ENCODE results near the gene SYVN1. TPM values are rescaled to one million over a fixed set of nuclear protein-coding genes. Genes with fewer than 3 reads are reported as not detected.

Gene SYVN1
- total and polyA plus RNA-seq, 4 donors, result 19.9 to 210 (median 56.6) TPM

DNA sequence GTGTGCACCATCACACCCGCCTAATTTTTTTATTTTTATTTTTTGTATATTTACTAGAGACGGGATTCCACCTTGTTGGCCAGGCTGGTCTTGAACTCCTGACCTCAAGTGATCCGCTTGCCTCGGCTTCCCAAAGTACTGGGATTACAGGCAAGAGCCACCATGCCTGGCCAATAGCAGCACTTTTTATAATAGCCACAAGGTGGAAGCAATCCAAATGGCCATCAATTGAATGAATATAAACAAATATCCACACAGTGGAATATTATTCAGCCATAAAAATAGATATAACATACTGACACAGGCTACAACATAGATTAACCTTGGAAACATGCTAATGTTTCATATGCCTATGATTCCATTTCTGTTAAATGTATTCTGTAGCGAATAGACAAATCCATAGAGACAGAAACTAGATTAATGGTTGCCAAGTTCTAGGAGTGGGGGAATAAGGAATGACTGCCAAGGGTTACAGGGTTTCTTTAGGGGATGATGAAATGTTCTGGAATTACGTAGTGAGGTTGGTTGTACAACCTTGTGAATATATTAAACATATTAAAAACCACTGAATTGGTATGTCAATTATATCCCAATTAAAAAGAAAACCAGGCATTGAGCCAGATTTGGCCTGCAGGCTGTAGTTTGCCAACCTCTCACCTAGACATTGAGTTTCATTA is 33.5 kb downstream of the SYVN1 start:
- Histone ChIP-seq H3K27ac (ENCODE audit: low read depth in 1 of 2, low read length in 2 of 2) (peak overlapping the region in 1 of 2 donors; percentile 14), H3K27me3 (ENCODE audit: control insufficient read depth in 4 of 4, insufficient read depth in 4 of 4, low read length in 3 of 4) (no peaks in the 10 kb centered on the region), H3K9ac (ENCODE audit: low read depth in 1 of 2, low read length in 2 of 2) (no peak overlapping the region), H3K36me3 (ENCODE audit: control insufficient read depth in 4 of 4, insufficient read depth in 3 of 4, low read depth in 1 of 4, low read length in 3 of 4) (peaks cover 0 to 6% (median 2%) of the 10 kb centered on the region in 4 donors), H3K4me1 (ENCODE audit: control insufficient read depth in 4 of 4, insufficient read depth in 4 of 4, low read length in 3 of 4) (peaks cover 11 to 47% (median 36%) of the 10 kb centered on the region in 4 donors), H3K9me3 (ENCODE audit: control insufficient read depth in 4 of 4, low read length in 3 of 4) (no peaks in the 10 kb centered on the region), H3K4me3 (ENCODE audit: low read depth in 1 of 3, low read length in 3 of 3) (no peak overlapping the region)
- DNase-seq (ENCODE audit: low spot score), result no peak
- TF ChIP-seq SP1 (IDR thresholded peaks at IDR 0.05) (no peak), RXRA (IDR thresholded peaks at IDR 0.05) (peak in 1 of 2 donors; percentile 18)
- WGBS, result 77% methylated on average over 6 of the region's 6 CpGs

- Histone ChIP-seq H3K36me3 (ENCODE audit: control insufficient read depth in 4 of 4, insufficient read depth in 3 of 4, low read depth in 1 of 4, low read length in 3 of 4) (peaks cover 0 to 6% (median 0%) of the 10 kb centered on the region in 4 donors), H3K4me1 (ENCODE audit: control insufficient read depth in 4 of 4, insufficient read depth in 4 of 4, low read length in 3 of 4) (peaks cover 7 to 25% (median 25%) of the 10 kb centered on the region in 4 donors), H3K27me3 (ENCODE audit: control insufficient read depth in 4 of 4, insufficient read depth in 4 of 4, low read length in 3 of 4) (no peaks in the 10 kb centered on the region), H3K9me3 (ENCODE audit: control insufficient read depth in 4 of 4, low read length in 3 of 4) (no peaks in the 10 kb centered on the region), H3K4me3 (ENCODE audit: low read depth in 1 of 3, low read length in 3 of 3) (peak overlapping the region in 2 of 3 donors; percentile 72 to 85), H3K27ac (ENCODE audit: low read depth in 1 of 2, low read length in 2 of 2) (peak overlapping the region; percentile 82 to 88), H3K9ac (ENCODE audit: low read depth in 1 of 2, low read length in 2 of 2) (peak overlapping the region in 1 of 2 donors; percentile 53)
- 32% methylated on average over 8 of the region's 8 CpGs for WGBS
- TF ChIP-seq FOXA2 (IDR thresholded peaks at IDR 0.05) (no peak), FOXA1 (IDR thresholded peaks at IDR 0.05) (no peak)
- no peak for DNase-seq (ENCODE audit: low spot score)
Observed at GRCh38 chr11:65096926-65097325, 37.4 kb downstream of the SYVN1 start.

DNA sequence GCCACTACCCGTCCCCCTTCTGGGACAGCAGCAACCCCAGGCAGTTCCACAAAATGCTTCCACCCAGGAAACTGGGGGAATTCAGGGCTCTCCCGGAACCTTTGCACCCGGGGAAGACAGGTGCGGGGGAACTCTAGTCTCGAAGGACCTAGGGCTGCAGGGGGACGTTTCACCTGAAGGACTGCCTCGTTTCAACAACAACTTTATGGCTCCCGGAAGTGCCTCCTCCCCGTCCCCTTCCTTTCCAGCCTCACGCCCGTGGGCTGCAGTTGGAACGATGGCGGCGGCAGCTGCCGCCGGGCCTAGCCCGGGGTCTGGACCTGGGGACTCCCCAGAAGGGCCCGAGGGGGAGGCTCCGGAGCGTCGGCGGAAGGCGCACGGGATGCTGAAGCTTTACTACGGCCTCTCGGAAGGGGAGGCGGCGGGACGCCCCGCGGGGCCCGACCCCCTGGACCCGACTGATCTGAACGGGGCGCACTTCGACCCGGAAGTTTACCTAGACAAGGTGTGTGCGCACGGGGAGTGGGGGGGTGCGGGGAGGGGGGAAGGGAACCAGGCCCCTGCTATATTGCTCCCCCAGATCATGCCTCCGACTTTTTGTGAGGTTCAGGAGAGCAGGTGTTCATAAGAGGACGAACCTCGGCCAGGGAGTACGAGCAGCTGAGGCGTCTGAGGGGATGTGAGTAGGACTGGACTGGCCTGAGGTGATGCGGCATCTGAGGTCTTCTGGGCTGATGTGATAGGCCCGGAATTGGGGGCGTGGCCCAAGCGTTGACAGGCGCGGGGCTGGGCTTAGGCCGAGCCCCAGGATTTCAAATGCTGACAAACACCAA is 38.1 kb downstream of the SYVN1 start, which contains the start of gene VPS51:
TSS of gene VPS51 (plus strand) at position 241 of the 833 bp plus-strand sequence. CDS start at position 278, 37 bp downstream.
- Histone ChIP-seq H3K27me3 (ENCODE audit: control insufficient read depth in 4 of 4, insufficient read depth in 4 of 4, low read length in 3 of 4) (no peaks in the 10 kb centered on the region), H3K9me3 (ENCODE audit: control insufficient read depth in 4 of 4, low read length in 3 of 4) (no peaks in the 10 kb centered on the region), H3K9ac (ENCODE audit: low read depth in 1 of 2, low read length in 2 of 2) (peak within 1 kb of the TSS; percentile 31 to 55), H3K27ac (ENCODE audit: low read depth in 1 of 2, low read length in 2 of 2) (peak within 1 kb of the TSS; percentile 82 to 88), H3K4me3 (ENCODE audit: low read depth in 1 of 3, low read length in 3 of 3) (peak within 1 kb of the TSS; percentile 72 to 85 (median 80)), H3K4me1 (ENCODE audit: control insufficient read depth in 4 of 4, insufficient read depth in 4 of 4, low read length in 3 of 4) (peaks cover 2 to 18% (median 17%) of the 10 kb centered on the region in 4 donors), H3K36me3 (ENCODE audit: control insufficient read depth in 4 of 4, insufficient read depth in 3 of 4, low read depth in 1 of 4, low read length in 3 of 4) (peaks cover 0 to 6% (median 0%) of the 10 kb centered on the region in 4 donors)
- peak; percentile 94 for DNase-seq (ENCODE audit: low spot score)
- TF ChIP-seq ZBTB33 (IDR thresholded peaks at IDR 0.05), result peak; percentile 79
- peak; percentile 68 to 78 for TF ChIP-seq RXRA (IDR thresholded peaks at IDR 0.05)
- TF ChIP-seq FOXA2 (IDR thresholded peaks at IDR 0.05), result peak; percentile 41
- TF ChIP-seq MAX (IDR thresholded peaks at IDR 0.05), result peak; percentile 78
- TF ChIP-seq HNF4G (IDR thresholded peaks at IDR 0.05), result peak; percentile 51
- peak; percentile 64 for TF ChIP-seq TAF1 (conservative IDR thresholded peaks at IDR 0.05)
- TF ChIP-seq REST (IDR thresholded peaks at IDR 0.05), result peak; percentile 68
- peak in 1 of 2 donors; percentile 34 for TF ChIP-seq RAD21 (IDR thresholded peaks at IDR 0.05)
- TF ChIP-seq EGR1 (IDR thresholded peaks at IDR 0.05; ENCODE audit: low read depth in 2 of 2), result peak; percentile 21 to 31
- peak; percentile 62 for TF ChIP-seq NR2F2 (IDR thresholded peaks at IDR 0.05)
- peak; percentile 96 for TF ChIP-seq YY1 (IDR thresholded peaks at IDR 0.05)
- TF ChIP-seq ATF3 (IDR thresholded peaks at IDR 0.05), result peak; percentile 63
- peak; percentile 96 to 98 for TF ChIP-seq GABPA (IDR thresholded peaks at IDR 0.05 in 1 of 2, conservative IDR thresholded peaks at IDR 0.05 in 1 of 2)
- TF ChIP-seq, protein P1, sequence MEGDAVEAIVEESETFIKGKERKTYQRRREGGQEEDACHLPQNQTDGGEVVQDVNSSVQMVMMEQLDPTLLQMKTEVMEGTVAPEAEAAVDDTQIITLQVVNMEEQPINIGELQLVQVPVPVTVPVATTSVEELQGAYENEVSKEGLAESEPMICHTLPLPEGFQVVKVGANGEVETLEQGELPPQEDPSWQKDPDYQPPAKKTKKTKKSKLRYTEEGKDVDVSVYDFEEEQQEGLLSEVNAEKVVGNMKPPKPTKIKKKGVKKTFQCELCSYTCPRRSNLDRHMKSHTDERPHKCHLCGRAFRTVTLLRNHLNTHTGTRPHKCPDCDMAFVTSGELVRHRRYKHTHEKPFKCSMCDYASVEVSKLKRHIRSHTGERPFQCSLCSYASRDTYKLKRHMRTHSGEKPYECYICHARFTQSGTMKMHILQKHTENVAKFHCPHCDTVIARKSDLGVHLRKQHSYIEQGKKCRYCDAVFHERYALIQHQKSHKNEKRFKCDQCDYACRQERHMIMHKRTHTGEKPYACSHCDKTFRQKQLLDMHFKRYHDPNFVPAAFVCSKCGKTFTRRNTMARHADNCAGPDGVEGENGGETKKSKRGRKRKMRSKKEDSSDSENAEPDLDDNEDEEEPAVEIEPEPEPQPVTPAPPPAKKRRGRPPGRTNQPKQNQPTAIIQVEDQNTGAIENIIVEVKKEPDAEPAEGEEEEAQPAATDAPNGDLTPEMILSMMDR (IDR thresholded peaks at IDR 0.05; ENCODE audit: low read depth, low read length, missing input control), result no peak
- peak; percentile 72 for TF ChIP-seq FOXA1 (IDR thresholded peaks at IDR 0.05)
- TF ChIP-seq HNF4A (conservative IDR thresholded peaks at IDR 0.05), result peak; percentile 66 to 76
- peak in 1 of 2 donors; percentile 51 for TF ChIP-seq JUND (IDR thresholded peaks at IDR 0.05)
- TF ChIP-seq SP1 (IDR thresholded peaks at IDR 0.05), result peak; percentile 70
- WGBS, result under 1% methylated on average over 52 of the region's 52 CpGs

Data from liver (tissue), 9 donors.